GM12892 (cell line): ENCODE data around the gene NOXO1.

Experiments
- DNase-seq: peaks from one replicate; pipeline ENCODE4 v3.0.0; 2011; ENCODE audit not compliant: insufficient read length
- FAIRE-seq: peaks from 2 replicates; lab custom pipeline; 2011; peaks lifted over from hg19 to GRCh38; lab: Jason Lieb, UNC
- POLR2A ChIP-seq: IDR thresholded peaks from 2 replicates; pipeline ENCODE4 v1.6.1; 2011; ENCODE audit warnings: low read depth, low read length, control low read depth
- POLR2AphosphoS5 ChIP-seq: IDR thresholded peaks from 2 replicates; pipeline ENCODE4 v1.6.1; 2011; ENCODE audit warnings: low read depth, low read length, control low read depth
- TAF1 ChIP-seq: IDR thresholded peaks from 2 replicates; pipeline ENCODE4 v1.6.1; 2011; ENCODE audit warnings: low read depth, mild to moderate bottlenecking, control low read depth, low read length, borderline replicate concordance

NOXO1 gene

DNA sequence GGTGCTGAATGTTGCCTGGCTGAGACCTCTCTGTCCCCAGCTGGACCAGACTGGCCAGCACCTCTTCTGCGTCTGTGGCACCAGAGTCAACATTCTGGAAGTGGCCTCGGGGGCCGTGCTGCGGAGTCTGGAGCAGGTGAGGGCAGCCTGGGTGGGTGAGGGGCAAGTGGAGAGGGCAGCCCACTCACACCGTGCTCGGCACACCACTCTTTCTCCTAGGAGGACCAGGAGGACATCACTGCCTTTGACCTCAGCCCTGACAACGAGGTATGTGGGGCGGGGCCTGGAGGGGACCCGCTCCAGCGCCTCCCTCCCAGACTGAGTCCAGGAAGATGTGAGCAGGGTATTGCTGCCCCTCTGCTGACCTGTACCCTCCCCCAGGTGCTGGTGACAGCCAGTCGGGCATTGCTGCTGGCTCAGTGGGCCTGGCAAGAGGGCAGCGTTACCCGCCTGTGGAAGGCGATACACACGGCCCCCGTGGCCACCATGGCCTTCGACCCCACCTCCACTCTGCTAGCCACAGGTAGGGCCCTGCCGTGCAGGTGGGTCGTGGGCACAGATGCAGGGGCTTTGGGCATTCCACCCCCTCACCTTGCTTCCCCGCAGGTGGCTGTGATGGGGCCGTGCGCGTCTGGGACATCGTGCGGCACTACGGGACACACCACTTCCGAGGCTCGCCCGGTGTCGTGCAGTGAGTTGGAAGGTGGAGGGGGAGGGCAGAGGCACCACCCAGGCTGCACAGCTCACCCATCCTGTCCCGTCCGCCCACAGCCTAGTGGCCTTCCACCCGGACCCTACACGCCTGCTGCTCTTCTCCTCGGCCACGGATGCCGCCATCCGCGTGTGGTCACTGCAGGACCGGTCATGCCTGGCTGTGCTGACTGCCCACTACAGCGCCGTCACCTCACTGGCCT, 6.9 kb downstream of the NOXO1 start:
- DNase-seq (no peak), FAIRE-seq (no peak)
- no peak for TF ChIP-seq POLR2A
- no peak for TF ChIP-seq POLR2AphosphoS5
- TF ChIP-seq TAF1 = no peak

DNA sequence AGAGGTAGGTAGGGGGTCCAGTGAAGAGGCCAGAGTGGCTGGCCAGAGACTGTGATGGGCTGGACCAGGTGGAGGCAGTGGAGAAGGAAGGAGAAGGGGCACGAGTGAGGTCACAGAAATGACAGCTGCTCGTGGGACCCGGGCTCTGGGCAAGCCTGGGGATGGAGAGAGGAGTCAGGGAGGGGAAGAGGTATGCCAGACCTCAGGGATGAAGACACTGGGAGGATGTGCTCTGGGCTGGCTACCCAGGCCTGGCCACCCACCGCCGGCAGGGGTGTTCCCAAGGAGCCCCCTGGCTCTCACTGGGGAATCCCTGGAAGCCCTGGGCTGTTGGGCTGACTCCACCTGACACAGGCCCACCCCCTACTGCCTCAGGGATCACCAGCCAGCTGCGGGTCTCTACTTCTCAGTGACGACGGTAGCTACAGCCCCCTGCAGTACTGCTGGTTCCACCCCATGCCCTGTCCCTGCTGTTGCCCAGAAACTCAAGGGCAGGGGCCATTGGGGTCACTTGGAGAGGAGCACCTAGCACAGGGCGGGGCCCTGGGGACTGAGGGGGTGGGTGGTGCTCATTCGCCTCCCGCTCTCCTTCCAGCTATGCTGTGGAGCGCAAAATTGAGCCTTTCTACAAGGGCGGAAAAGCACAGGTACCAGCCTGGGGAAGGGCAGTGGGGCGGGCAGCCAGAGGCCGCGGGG, 7.7 kb downstream of the NOXO1 start:
- DNase-seq = no peak
- no peak for TF ChIP-seq POLR2AphosphoS5
- TF ChIP-seq TAF1 = no peak
- no peak for TF ChIP-seq POLR2A

DNA sequence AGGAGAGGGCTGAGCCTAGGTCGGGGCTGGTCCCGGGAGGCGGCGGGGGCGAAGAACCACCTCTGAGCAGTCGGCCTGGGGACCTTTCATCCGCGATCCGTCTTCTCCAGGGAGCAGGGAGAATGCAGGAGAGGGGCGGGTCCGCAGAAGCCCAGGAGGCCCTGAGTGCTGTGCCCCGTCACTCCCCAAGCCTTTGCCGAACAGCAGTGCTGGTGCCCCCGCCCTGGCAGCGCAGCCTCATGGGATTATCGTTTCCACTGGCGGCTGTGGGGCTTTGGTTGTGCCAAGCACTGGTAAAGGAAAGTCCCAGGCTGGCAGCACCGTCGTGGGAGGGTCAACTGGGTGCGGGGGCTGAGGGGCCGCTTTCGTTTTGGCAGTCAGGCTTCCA, 8.8 kb downstream of the NOXO1 start:
- DNase-seq = no peak
- no peak for TF ChIP-seq TAF1
- TF ChIP-seq POLR2AphosphoS5 = no peak
- no peak for TF ChIP-seq POLR2A
- FAIRE-seq = no peak

More for the DNA sequence above, 7.7 kb downstream of the NOXO1 start:
- no peak for FAIRE-seq

DNA sequence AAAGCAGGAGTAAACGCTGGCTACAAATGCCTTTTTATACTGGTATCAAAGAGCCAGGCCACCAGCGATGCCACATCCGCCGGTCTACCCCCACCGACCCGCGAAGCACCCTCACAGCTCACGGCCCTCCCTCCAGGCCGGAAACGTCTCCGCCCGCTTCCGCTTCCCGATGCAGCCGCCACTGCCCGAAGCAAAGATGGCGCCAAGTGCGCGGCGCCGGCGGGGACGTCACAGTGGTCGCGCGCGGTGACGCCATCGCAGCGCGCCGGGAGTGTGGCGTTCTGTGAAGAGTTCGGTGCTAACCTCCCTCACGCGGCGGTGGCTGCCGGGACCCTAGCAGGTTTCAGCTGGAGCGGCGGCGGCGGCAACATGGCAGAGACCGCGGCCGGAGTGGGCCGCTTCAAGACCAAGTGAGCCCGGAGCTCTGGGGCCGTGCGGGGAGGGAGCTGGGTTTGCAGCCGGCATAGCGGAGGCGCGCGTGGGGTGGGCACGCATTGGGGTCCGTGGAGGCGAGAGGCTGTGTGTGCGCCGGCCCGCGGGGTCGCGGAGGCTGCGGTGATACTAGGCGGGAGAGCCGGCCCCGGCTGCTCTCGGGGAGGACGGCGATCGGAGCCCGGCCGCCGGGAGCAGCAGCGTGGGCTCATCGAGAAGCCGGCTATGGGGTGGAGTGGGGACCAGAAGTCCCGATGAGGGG, 9.3 kb downstream of the NOXO1 start, which contains the start of gene TBL3:
Gene TBL3, plus strand, starts transcription at position 258 of the 694 bp plus-strand sequence. Its CDS starts 112 bp downstream, at position 370.
- FAIRE-seq (peak; percentile 100), DNase-seq (peak; percentile 99)
- TF ChIP-seq POLR2AphosphoS5 = peak; percentile 94
- TF ChIP-seq TAF1 = 0 out of 2 replicates have a peak, but pooled peaks have one; percentile 71
- TF ChIP-seq POLR2A = peak; percentile 94

DNA sequence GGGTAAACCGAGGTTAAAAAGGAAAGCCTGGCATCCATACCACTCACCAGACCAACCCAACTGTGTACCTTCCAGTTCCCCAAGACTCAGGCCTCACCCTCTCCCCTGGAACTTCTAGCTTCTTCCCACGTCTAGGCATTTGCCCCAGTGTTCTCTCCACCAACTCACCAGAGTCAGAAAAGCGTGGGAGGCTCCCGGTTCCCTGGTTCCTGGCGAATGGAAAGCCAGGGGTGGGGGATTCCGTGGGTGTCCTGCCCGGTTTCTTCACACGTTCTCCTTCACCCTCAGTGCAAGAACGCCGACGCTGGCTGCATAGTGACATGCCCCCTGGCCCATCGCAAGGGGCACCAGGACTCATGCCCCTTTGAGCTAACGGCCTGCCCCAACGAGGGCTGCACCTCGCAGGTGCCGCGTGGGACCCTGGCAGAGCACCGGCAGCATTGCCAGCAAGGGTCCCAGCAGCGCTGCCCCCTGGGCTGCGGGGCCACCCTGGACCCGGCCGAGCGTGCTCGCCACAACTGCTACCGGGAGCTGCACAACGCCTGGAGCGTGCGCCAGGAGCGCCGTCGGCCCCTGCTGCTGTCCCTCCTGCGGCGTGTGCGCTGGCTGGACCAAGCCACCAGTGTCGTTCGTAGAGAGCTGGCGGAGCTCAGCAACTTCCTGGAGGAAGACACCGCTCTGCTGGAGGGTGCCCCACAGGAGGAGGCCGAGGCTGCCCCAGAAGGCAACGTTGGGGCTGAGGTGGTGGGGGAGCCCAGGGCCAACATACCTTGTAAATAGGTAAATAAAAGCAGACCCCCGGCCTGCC, 12.9 kb downstream of the NOXO1 start:
- DNase-seq = no peak
- no peak for FAIRE-seq
- TF ChIP-seq POLR2A = no peak
- TF ChIP-seq TAF1 = no peak
- TF ChIP-seq POLR2AphosphoS5 = no peak

DNA sequence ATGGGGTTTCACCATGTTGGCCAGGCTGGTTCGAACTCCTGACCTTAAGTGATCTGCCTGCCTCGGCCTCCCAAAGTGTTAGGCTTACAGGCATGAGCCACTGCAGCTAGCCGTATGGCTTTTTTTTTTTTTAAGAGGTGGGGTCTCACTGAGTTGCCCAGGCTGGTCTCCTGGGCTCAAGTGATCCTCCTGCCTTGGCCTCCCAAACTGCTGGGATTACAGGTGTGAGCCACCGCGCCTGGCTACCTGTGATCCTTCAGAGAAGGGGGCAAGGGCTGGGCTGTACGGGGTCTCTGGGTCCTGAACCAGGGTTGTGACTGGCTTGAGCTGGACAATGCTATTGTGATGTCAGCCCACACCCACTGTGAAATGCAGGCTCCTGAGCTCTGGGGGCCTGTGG, 14.8 kb downstream of the NOXO1 start, which contains the start of gene RNF151:
Gene RNF151, plus strand, starts transcription at position 397 of the 400 bp plus-strand sequence. CDS start 26 bp downstream, outside the sequence.
- TF ChIP-seq TAF1 (no peak), POLR2AphosphoS5 (no peak), POLR2A (no peak)
- FAIRE-seq (no peak), DNase-seq (no peak)

DNA sequence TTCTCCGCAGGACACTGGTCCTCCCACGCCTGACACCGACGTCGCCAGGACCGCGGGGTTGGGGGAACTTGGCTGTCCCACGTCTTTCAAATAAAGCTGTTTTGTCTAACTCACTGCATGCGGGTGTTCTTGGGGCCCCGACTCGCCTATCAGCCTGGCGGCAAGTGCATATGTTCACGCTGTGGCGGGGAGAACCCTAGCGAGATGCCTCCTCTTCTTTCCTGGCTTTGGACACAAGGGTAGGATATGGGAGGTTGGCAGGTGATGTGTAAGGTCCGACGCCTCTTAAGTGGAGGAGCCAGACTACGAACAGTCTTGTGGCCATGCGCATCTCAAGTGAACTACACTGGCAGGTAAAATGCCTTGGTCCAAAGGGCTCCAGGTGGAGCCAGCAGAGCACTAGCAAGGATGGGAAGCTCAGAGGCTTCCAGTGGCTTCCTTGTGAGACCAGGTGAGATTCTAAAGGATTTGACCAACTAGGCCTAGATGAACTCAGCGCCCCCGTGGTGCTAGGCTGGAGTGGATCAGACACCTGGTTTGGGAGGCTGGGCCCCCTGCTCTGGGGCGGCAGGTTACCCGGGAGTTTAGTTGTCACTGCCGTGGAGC, 15.8 kb downstream of the NOXO1 start:
- FAIRE-seq = no peak
- TF ChIP-seq POLR2A (0 out of 2 replicates have a peak, but pooled peaks have one; percentile 1), TAF1 (no peak)

DNA sequence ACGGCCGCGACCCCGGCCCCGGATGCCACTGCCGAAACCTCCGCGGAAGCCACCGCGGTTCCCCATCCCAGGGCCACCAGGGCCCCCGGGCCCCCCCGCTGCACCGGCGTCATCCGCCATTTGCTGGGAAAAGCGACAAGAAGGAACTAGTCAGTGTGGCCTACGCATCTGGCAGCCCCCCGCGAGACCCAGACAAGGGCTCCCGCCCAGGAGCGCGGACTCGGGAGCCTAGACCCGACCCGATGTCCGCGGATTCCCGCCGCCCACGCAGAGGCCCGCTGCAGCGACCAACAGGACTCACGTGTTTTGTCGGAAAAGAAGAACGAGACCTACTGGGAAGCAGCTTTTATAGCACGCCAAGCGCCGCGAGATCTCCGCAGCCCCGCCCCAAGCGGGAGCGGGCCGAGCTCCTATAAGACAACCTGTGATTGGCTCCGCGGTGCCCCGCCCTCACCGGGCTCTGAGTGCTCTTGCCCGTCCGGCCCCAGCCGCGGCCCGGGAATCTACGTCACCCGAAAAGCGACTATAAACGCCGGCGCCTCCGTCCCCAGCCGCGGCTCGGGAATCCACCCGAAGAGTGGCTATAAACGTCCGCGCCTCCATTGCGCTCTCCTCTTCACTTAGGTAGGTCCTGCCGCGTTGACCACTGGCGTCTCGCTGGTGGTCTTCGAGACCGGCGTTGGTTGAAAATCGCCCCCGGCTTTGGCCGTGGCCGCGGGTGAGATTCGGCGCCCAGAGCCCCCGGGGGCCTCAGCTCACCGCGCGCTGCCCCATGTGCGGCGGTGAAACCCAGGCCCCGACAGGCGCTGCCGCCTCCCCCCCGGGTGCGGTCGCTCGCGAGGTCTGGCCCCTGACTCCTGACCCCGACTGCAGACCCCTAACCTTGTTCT, 16.5 kb downstream of the NOXO1 start, which contains the start of gene RPS2:
Gene RPS2, minus strand, starts transcription at position 321 of the 890 bp plus-strand sequence. Its CDS starts 201 bp downstream, at position 120.
- TF ChIP-seq TAF1 (peak; percentile 99), POLR2A (peak; percentile 100), POLR2AphosphoS5 (peak; percentile 100)
- FAIRE-seq (peak; percentile 92), DNase-seq (peak; percentile 100)

More for the DNA sequence above, 15.8 kb downstream of the NOXO1 start:
- no peak for DNase-seq

DNA sequence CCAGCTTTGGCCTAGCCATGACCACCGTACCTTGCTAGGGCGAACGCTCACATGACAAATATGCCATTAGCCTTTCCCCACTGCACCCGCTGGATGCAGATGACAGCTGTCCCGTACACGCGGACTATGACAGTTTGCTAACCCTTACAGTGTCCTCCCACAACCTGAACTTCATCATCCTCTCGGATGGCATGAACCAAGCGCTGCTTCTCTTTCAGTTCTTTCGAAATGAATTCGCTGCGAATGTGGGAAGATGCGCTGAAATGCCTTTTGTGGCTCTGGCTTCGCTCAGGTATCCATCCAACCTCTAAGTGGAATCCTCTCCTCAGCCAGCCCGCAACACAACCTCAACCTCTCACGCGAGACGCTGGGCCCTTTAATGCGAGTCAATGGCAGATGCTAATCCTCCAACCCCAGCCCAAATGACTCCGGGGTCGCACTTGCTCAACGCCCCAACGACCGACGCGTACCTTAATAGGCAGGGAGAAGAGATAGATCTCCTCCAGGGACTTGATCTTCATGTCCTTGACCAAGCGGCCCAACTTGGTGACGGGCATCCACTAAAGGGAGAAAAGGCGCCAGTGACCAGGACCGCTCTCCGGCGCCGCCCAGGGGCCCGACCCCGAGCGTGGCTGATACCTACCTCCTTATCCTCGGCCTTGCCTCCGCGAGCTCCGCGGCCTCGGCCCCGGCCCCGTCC, 17.3 kb downstream of the NOXO1 start:
- FAIRE-seq (peak; percentile 71), DNase-seq (no peak)
- TF ChIP-seq TAF1 (no peak), POLR2AphosphoS5 (peak; percentile 72), POLR2A (peak; percentile 71)
